ENCODE results near the gene GCLC.
"Not testable (repeated sequence)": the region's sequence is repeated elsewhere in the genome, so short reads cannot be mapped to it uniquely, and the experiment has no call there.

The GCLC gene

GRCh38 chr6:53544470-53545308 lies at the start of gene GCLC:
TSS of gene GCLC (minus strand) at chr6:53545101. CDS start at chr6:53544645, 456 bp downstream.
- DNase-seq (ENCODE audit: low read depth): peak; percentile 79

GRCh38 chr6:53594596-53594995 lies 49.7 kb upstream of the GCLC start:
- DNase-seq (ENCODE audit: low read depth): no peak

- DNase-seq (ENCODE audit: low read depth): no peak
Observed at GRCh38 chr6:53593001-53593488, 48.1 kb upstream of the GCLC start.

- DNase-seq (ENCODE audit: low read depth): no peak
Observed at GRCh38 chr6:53591873-53592272, 47.0 kb upstream of the GCLC start.

GRCh38 chr6:53588816-53589509 lies 44.1 kb upstream of the GCLC start:
- no peak for DNase-seq (ENCODE audit: low read depth)

- DNase-seq (ENCODE audit: low read depth): no peak
Observed at GRCh38 chr6:53587291-53587690, 42.4 kb upstream of the GCLC start.

GRCh38 chr6:53585208-53585900 lies 40.5 kb upstream of the GCLC start:
- DNase-seq (ENCODE audit: low read depth): no peak

GRCh38 chr6:53584726-53585125 lies 39.8 kb upstream of the GCLC start:
- no peak for DNase-seq (ENCODE audit: low read depth)

- DNase-seq (ENCODE audit: low read depth): no peak
Observed at GRCh38 chr6:53583451-53583850, 38.5 kb upstream of the GCLC start.

- DNase-seq (ENCODE audit: low read depth): no peak
Observed at GRCh38 chr6:53582963-53583362, 38.1 kb upstream of the GCLC start.

GRCh38 chr6:53581856-53582255 lies 37.0 kb upstream of the GCLC start:
- DNase-seq (ENCODE audit: low read depth): no peak

GRCh38 chr6:53581173-53581773 lies 36.4 kb upstream of the GCLC start:
- DNase-seq (ENCODE audit: low read depth): no peak

GRCh38 chr6:53579338-53579737 lies 34.4 kb upstream of the GCLC start:
- DNase-seq (ENCODE audit: low read depth): peak; percentile 5

- DNase-seq (ENCODE audit: low read depth): no peak
Observed at GRCh38 chr6:53578371-53578770, 33.5 kb upstream of the GCLC start.

GRCh38 chr6:53573299-53573698 lies 28.4 kb upstream of the GCLC start:
- DNase-seq (ENCODE audit: low read depth): no peak

GRCh38 chr6:53572379-53572778 lies 27.5 kb upstream of the GCLC start:
- DNase-seq (ENCODE audit: low read depth): not testable (repeated sequence)

GRCh38 chr6:53568776-53569616 lies 24.1 kb upstream of the GCLC start:
- DNase-seq (ENCODE audit: low read depth): no peak

GRCh38 chr6:53567701-53568100 lies 22.8 kb upstream of the GCLC start:
- no peak for DNase-seq (ENCODE audit: low read depth)

GRCh38 chr6:53566755-53567154 lies 21.9 kb upstream of the GCLC start:
- no peak for DNase-seq (ENCODE audit: low read depth)

- DNase-seq (ENCODE audit: low read depth): no peak
Observed at GRCh38 chr6:53565886-53566285, 21.0 kb upstream of the GCLC start.

GRCh38 chr6:53564401-53565065 lies 19.6 kb upstream of the GCLC start:
- DNase-seq (ENCODE audit: low read depth): no peak

All from stimulated activated CD8-positive, alpha-beta memory T cell treated with anti-CD3 and anti-CD28 coated beads, Interleukin-7, amount 100 ng/mL, for 24 hours (primary cell).